ENCODE measurements around the gene BLACAT1.

BLACAT1 gene

GRCh38 chr1:205493241-205494085, 37.6 kb upstream of the BLACAT1 start:
- ChIA-PET CTCF (interaction anchor here (0.6 to 21.8 kb wide), 13 partner anchors 9 to 220 kb away, joined by 3 to 709 read pairs (median 5); no protein-coding TSS in a partner anchor), POLR2A (interaction anchor here (1.6 kb wide), 1 partner anchor 31 kb away, joined by 3 read pairs; no protein-coding TSS in a partner anchor)
- no peak for DNase-seq (ENCODE audit: low read depth, low spot score)
- TF ChIP-seq, protein P1, sequence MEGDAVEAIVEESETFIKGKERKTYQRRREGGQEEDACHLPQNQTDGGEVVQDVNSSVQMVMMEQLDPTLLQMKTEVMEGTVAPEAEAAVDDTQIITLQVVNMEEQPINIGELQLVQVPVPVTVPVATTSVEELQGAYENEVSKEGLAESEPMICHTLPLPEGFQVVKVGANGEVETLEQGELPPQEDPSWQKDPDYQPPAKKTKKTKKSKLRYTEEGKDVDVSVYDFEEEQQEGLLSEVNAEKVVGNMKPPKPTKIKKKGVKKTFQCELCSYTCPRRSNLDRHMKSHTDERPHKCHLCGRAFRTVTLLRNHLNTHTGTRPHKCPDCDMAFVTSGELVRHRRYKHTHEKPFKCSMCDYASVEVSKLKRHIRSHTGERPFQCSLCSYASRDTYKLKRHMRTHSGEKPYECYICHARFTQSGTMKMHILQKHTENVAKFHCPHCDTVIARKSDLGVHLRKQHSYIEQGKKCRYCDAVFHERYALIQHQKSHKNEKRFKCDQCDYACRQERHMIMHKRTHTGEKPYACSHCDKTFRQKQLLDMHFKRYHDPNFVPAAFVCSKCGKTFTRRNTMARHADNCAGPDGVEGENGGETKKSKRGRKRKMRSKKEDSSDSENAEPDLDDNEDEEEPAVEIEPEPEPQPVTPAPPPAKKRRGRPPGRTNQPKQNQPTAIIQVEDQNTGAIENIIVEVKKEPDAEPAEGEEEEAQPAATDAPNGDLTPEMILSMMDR (IDR thresholded peaks at IDR 0.05; ENCODE audit: insufficient read depth, low read length, missing control alignments), result no peak
- H3K4me3 ChIP-seq (ENCODE audit: low read depth, low read length), result no peak overlapping the region

DNA sequence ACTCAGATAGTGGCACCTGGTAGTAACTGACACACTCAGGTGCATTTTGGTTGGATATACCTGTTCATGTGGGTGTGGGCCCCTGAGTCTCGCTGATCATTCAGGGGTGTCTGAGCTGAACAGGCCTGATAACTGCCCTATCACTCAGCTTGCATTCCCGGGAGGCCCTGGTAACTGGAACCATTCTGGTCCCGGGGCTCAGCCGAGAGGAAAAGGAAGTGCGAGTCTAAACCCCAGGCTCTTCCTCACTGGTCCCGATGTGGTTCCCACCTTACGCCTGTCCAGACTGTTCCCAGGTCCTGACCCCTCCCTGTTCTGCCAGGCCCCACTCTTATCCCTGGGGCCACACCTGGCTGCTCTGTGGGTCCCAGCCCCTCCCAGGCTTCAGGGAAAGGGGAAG, 36.9 kb upstream of the BLACAT1 start:
- TF ChIP-seq, protein P1 (IDR thresholded peaks at IDR 0.05; ENCODE audit: insufficient read depth, low read length, missing control alignments), result no peak
- ChIA-PET CTCF (interaction anchor here (0.6 to 21.8 kb wide), 12 partner anchors 9 to 219 kb away, joined by 3 to 709 read pairs (median 5); no protein-coding TSS in a partner anchor), POLR2A (interaction anchor here (1.6 kb wide), 1 partner anchor 31 kb away, joined by 3 read pairs; no protein-coding TSS in a partner anchor)
- no peak overlapping the region for H3K4me3 ChIP-seq (ENCODE audit: low read depth, low read length)
- DNase-seq (ENCODE audit: low read depth, low spot score), result no peak

DNA sequence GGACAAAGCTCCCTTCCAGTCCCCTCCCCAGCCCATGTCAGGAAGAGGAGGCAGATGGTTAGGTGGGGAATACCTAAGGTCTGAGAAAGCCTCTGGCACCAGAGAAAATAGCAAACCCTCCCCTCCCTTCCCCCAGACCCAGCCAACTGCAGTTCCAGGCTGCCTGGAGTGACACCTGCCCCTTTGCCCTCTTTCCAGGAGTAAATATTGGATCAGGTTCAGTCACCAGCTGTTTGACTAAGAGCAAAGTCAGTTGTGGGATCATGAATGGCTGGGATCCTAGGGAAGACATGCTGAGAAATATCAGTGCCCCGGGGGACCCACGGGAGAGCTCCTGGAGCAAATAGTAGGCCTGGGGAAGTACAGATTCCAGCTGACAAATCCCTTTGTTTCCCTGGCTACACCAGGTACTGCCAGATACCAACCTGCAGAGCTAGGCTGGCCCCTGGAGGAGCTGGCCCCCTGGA, 36.4 kb upstream of the BLACAT1 start:
- TF ChIP-seq, protein P1 (IDR thresholded peaks at IDR 0.05; ENCODE audit: insufficient read depth, low read length, missing control alignments), result no peak
- DNase-seq (ENCODE audit: low read depth, low spot score), result no peak
- POLR2A ChIA-PET, result interaction anchor here (1.6 kb wide), 1 partner anchor 32 kb away, joined by 3 read pairs; no protein-coding TSS in a partner anchor
- CTCF ChIA-PET, result interaction anchor here (1.5 to 21.8 kb wide), 7 partner anchors 8 to 140 kb away, joined by 3 to 709 read pairs (median 27); no protein-coding TSS in a partner anchor
- H3K4me3 ChIP-seq (ENCODE audit: low read depth, low read length), result no peak overlapping the region

- ChIA-PET CTCF (interaction anchor here (0.6 to 21.8 kb wide), 7 partner anchors 8 to 138 kb away, joined by 3 to 709 read pairs (median 40); no protein-coding TSS in a partner anchor), POLR2A (no interaction called here)
- TF ChIP-seq, protein P1 (IDR thresholded peaks at IDR 0.05; ENCODE audit: insufficient read depth, low read length, missing control alignments), result no peak
- H3K4me3 ChIP-seq (ENCODE audit: low read depth, low read length), result no peak overlapping the region
- DNase-seq (ENCODE audit: low read depth, low spot score), result no peak
Observed at GRCh38 chr1:205491794-205492193, 35.9 kb upstream of the BLACAT1 start.

DNA sequence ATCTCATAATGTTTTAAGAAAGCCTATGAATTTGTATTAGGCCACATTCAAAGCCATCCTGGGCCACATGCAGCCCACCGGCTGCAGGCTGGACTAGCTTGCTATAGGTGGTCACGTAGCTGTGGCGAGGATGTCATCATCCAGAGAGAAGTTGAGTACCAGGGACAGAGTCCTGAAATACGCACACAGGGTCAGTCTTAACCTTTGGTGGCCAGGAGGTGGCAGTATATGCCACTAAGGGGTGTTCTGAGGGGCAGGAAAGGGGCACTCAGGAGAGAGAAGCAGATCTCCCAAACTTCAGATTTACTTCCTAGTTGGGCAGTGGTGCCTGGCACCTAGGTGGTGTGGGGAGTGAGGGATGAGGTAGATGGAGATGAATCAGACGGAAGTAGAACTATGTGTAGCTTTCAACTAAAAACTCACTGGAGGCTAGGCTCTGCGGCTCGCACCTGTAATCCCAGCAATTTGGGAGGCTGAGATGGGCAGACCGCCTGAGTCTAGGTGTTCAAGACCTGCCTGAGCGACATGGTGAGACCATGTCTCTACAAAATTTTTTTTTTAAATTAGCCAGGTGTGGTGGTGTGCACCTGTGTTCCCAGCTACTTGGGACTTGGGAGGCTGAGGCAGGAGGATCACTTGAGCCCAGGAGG, 32.4 kb upstream of the BLACAT1 start:
- no peak for DNase-seq (ENCODE audit: low read depth, low spot score)
- POLR2A ChIA-PET, result no interaction called here
- CTCF ChIA-PET, result interaction anchor here (0.7 to 21.8 kb wide), 31 partner anchors 9 to 216 kb away, joined by 3 to 709 read pairs (median 5); partner anchors contain the start of genes CDK18, KLHDC8A and LEMD1
- H3K4me3 ChIP-seq (ENCODE audit: low read depth, low read length), result no peak overlapping the region
- TF ChIP-seq, protein P1 (IDR thresholded peaks at IDR 0.05; ENCODE audit: insufficient read depth, low read length, missing control alignments), result peak; percentile 75

All from AG04449 (cell line).